ENCODE data around the gene EXOC8.
A peak's percentile ranks its signal among the peaks of the same experiment; 100 is the strongest.
"Not testable (repeated sequence)": the region's sequence is repeated elsewhere in the genome, so short reads cannot be mapped to it uniquely, and the experiment has no call there.

The EXOC8 gene

GRCh38 chr1:231351816-231352215, 14.2 kb upstream of the EXOC8 start:
- DNase-seq (ENCODE audit: low spot score), result no peak

DNA sequence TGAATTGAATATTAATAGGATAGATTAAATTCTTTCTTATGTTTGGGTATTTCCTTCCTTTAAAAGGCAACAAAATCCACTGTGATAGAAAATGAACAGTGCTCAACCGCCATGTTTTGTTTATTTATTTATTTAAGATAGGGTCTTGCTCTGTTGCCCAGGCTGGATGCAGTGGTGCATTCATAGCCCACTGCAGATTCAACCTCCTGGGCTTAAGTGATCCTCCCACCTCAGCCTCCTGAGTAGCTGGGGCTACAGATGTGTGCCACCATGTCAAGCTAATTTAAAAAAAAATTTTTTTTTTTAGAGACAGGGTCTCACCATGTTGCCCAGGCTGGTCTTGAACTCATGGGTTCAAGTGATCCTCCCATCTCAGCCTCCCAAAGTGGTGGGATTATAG, 11.2 kb upstream of the EXOC8 start:
- not testable (repeated sequence) for DNase-seq (ENCODE audit: low spot score)

GRCh38 chr1:231348442-231348841, 10.8 kb upstream of the EXOC8 start:
- no peak for DNase-seq (ENCODE audit: low spot score)

- no peak for DNase-seq (ENCODE audit: low spot score)
Measured at GRCh38 chr1:231347961-231348360, 10.3 kb upstream of the EXOC8 start.

- DNase-seq (ENCODE audit: low spot score), result no peak
Measured at GRCh38 chr1:231340328-231341013, 2.8 kb upstream of the EXOC8 start.

GRCh38 chr1:231338270-231339128, 847 bp upstream of the EXOC8 start, which contains the start of gene SPRTN:
Gene SPRTN (plus strand): TSS chr1:231338293. CDS start chr1:231338384, 91 bp downstream.
- no peak for DNase-seq (ENCODE audit: low spot score)

DNA sequence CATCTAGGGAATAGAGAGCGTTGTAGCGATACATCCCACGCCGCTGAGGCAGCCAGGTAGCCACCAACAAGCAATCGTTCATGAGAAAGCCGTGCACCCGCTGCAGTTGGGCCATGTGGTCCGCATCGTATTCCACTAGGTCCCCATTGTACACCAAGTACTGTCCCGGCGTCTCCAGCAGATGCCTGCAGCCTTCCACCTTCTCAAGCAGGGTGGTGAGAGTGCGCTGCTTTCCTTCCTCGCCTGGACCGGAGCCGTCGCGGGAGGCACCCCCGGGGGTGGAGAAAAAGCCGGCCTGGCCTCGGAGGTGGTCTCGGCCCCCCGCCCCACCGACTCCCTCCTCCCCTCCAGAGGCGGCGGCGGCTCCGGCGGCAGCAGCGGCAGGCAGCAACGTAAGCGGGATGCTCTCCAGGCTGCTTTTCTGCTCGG, 595 bp downstream of the EXOC8 start:
- DNase-seq (ENCODE audit: low spot score), result no peak

GRCh38 chr1:231335663-231336602, 1.7 kb downstream of the EXOC8 start:
- DNase-seq (ENCODE audit: low spot score), result peak; percentile 29

DNA sequence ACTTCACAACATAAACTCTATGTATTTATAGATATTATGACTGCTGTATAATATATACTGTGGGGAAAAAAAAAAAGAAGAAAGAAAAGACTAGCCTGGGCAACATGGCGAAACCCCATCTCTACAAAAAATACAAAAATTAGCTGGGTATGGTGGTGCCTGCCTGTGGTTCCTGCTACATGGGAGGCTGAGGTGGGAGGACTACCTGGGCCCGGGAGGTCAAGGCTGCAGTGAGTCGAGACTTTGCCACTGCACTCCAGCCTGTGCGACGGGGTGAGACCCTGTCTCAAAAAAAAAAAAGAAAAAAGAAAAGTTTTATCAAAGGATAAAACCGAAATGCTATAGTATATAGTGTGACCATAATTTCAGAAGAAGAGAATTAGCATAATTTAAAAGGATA, 2.7 kb downstream of the EXOC8 start:
- no peak for DNase-seq (ENCODE audit: low spot score)

- peak; percentile 18 for DNase-seq (ENCODE audit: low spot score)
Measured at GRCh38 chr1:231334079-231334666, 3.5 kb downstream of the EXOC8 start.

GRCh38 chr1:231332761-231333160, 4.9 kb downstream of the EXOC8 start:
- no peak for DNase-seq (ENCODE audit: low spot score)

DNA sequence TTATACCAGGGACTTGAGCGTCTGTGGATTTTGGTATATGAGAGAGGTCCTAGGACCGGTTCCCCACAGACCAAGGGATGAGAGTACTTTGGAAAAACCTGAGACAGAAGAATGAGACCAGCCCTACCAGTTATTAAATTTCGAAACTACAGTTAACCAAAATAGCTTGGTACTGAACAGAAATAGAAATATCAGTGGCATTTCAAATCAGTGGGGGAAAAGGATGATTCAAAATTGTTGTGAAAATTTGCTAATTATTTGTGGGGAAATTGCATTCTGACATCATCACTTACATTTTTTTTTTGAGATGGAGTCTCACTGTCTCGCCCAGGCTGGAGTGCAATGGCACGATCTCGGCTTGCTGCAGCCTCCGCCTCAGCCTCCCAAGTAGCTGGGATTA, 8.2 kb downstream of the EXOC8 start:
- no peak for DNase-seq (ENCODE audit: low spot score)

DNA sequence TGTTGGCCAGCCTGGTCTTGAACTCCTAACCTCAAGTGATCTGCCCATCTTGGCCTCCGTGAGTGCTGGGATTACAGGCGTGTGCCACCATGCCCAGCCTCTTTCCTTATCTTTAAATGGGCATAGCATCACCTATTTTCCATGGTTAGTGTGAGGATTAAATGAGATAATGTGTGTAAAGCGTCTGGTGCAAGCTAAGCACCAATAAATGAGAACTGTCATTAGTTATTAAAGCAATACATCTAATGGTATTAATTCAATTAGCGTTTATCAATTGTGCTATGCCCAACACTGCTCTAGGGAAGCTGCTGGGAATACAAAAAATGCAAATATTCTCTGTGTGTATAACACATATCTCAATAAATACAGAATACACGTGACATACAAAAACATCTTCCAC, 10.0 kb downstream of the EXOC8 start:
- no peak for DNase-seq (ENCODE audit: low spot score)

GRCh38 chr1:231326248-231326647, 11.4 kb downstream of the EXOC8 start:
- DNase-seq (ENCODE audit: low spot score), result no peak

DNA sequence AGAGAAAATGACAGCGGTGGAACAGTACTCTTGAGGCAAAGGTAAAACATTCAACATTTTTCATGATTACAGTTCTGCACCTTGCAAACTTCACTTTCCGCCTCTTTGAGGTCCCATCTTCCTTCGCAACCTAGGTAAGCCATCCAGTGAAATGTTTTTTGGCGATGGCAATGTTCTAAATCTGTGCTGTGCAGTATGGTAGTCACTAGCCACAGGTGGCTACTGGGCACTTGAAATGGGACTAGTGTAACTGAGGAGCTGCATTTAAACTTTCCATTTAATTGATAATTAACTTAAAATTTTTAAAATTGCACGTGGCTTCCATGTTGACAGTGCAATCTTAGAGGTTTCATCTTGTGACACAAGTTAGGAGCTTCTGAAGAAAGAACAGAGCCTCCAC, 13.0 kb downstream of the EXOC8 start:
- DNase-seq (ENCODE audit: low spot score), result no peak

- DNase-seq (ENCODE audit: low spot score), result no peak
Measured at GRCh38 chr1:231322880-231323530, 14.6 kb downstream of the EXOC8 start.

DNA sequence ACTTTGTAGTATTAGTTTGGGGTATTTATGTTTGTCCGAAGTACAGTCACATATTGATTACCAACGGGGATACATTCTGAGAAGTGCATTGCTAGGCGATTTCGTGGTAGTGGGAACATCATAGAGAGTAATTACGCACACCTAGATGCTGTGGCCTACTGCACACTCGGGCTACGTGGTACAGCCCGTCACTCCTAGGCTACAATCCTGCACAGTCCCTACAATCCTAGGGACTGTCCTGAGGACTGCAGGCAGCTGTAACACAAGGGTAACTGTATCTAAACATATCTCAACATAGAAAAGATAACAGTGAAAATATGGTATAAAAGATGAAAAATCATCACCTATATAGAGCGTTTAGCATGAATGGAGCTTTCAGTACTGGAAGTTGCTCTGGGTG, 18.6 kb downstream of the EXOC8 start:
- DNase-seq (ENCODE audit: low spot score), result no peak

- no peak for DNase-seq (ENCODE audit: low spot score)
Measured at GRCh38 chr1:231318568-231318967, 19.1 kb downstream of the EXOC8 start.

DNA sequence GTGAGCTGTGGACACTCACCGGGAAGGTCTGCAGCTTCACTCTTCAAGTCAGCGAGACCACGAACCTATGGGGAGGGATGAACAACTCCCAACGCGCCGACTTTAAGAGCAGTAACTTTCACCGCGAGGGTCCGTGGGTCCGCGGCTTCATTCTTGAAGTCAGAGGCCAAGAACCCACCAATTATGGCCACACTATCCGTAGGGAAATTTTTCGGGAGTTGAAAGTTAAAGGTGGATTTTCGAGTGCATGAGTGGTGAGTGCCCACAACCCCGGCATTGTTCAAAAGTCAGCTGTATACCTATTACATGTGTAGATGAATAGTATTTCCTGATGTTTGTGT, 19.7 kb downstream of the EXOC8 start:
- no peak for DNase-seq (ENCODE audit: low spot score)

DNA sequence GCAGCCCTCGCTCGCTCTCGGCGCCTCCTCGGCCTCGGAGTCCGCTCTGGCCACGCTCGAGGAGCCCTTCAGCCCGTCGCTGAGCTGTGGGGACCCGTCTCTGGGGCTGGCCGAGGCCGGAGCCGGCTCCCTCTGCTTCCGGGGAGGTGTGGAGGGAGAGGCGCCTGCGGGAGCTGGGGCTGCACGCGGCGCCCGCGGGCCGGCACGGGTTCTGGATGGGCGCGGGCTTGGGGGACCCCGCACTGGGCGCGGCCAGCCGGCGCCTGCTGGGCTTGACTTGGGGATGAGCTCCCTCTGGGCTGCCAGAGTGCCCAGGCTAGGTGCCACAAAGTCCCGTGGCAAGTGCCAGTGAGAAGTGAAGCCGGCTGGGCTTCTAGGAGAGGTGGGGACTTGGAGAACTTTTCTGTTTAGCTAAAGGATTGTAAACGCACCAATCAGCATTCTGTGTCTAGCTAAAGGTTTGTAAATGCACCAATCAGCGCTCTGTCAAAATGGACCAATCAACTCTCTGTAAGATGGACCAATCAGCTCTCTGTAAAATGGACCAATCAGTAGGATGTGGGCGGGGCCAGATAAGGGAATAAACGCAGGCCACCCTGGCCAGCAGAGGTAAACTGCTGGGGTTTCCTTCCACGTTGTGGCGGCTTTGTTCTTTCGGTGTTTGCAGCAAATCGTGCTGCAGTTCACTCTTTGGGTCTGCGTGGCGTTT, 20.2 kb downstream of the EXOC8 start:
- DNase-seq (ENCODE audit: low spot score), result no peak

- DNase-seq (ENCODE audit: low spot score), result peak; percentile 35
Measured at GRCh38 chr1:231315887-231316286, 21.8 kb downstream of the EXOC8 start.

Data from activated CD4-positive, alpha-beta T cell treated with anti-CD3 and anti-CD28 coated beads, Interleukin-2, Interleukin-4, amounts not matched to agents 100 ng/mL and 50 ng/mL, durations not matched to agents 16 hours and 8 hours (primary cell).